Kidney epithelial cell (primary cell): ENCODE results near the gene MPRIP. TPM values are rescaled to one million over a fixed set of nuclear protein-coding genes. Genes with fewer than 3 reads are reported as not detected.

Source experiments
- DNase-seq: peaks from one replicate; pipeline ENCODE4 v3.0.0-alpha.2; 2010; ENCODE audit warnings: low read depth
- H3K27me3 ChIP-seq: 2 replicates; pipeline ENCODE4 v1.6.0; 2011; ENCODE audit warnings: low read length; ENCODE audit not compliant: control insufficient read depth, insufficient read depth
- H3K36me3 ChIP-seq: 2 replicates; pipeline ENCODE4 v1.5.1; 2011; ENCODE audit warnings: low read length; ENCODE audit not compliant: control insufficient read depth, insufficient read depth
- H3K4me3 ChIP-seq: 2 replicates; pipeline ENCODE4 v1.5.1; 2011; ENCODE audit warnings: low read depth, mild to moderate bottlenecking, control low read depth, low read length
- total RNA-seq: library from RNA; depleted of rRNA; stranded (reverse); fragments of >200 nt; gene quantifications from 2 replicates; pipeline ENCODE4 v1.2.3, GENCODE V29; 2015
- TF ChIP-seq, protein P1 (sequence below): IDR thresholded peaks from 2 replicates; pipeline ENCODE4 v1.5.1; 2011; ENCODE audit warnings: mild to moderate bottlenecking, moderate library complexity, low read length, control low read depth, inconsistent platforms; ENCODE audit not compliant: insufficient read depth, poor library complexity, severe bottlenecking

The MPRIP gene
- total RNA-seq, 1 donor from 2014 or later: 99.6 TPM

DNA sequence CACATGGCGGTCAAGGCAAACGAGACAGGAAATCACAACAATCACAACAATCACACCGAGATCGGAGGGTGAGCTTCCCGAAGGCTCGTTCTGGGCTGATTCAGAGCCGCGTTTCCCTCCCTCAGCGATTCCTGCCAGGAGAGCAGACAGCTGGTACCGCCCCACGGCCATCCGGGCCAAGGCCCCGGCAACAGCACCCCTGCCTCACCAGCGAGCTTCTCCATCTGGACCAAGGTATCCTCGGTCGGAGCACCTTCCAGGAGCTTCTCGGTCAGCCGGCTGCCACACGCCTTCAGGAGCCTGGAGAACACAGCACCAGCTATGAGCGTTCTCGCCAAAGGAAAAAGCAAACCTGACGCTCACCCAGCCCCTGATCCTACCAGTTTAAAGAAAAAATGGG is 179.1 kb downstream of the MPRIP start:
- Histone ChIP-seq H3K4me3 (no peak overlapping the region), H3K36me3 (peaks cover 5% of the 10 kb centered on the region), H3K27me3 (no peaks in the 10 kb centered on the region)
- TF ChIP-seq, protein P1, sequence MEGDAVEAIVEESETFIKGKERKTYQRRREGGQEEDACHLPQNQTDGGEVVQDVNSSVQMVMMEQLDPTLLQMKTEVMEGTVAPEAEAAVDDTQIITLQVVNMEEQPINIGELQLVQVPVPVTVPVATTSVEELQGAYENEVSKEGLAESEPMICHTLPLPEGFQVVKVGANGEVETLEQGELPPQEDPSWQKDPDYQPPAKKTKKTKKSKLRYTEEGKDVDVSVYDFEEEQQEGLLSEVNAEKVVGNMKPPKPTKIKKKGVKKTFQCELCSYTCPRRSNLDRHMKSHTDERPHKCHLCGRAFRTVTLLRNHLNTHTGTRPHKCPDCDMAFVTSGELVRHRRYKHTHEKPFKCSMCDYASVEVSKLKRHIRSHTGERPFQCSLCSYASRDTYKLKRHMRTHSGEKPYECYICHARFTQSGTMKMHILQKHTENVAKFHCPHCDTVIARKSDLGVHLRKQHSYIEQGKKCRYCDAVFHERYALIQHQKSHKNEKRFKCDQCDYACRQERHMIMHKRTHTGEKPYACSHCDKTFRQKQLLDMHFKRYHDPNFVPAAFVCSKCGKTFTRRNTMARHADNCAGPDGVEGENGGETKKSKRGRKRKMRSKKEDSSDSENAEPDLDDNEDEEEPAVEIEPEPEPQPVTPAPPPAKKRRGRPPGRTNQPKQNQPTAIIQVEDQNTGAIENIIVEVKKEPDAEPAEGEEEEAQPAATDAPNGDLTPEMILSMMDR: no peak
- no peak for DNase-seq

DNA sequence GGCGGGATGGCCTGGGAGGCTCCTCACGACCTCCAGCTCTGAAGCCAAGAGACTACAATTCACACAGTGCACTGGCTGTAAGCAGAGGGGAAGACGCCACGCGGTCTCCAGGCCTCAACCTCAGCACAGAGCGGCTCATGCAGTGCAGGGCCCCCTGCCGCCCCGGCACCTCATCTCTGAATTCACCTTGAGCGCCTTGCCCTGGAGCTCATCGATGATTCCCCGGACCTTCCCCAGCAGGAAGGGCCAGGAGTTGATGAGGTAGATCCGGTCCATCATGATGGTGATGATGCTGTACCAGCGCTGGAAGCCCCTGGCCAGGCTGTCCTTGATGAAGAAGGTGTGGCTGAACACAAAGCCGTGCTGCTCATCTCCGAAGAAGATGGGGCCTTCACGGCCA is 181.5 kb downstream of the MPRIP start:
- TF ChIP-seq, protein P1: no peak
- H3K4me3 ChIP-seq: no peak overlapping the region
- no peak for DNase-seq
- H3K36me3 ChIP-seq: peaks cover 10% of the 10 kb centered on the region
- H3K27me3 ChIP-seq: no peaks in the 10 kb centered on the region

DNA sequence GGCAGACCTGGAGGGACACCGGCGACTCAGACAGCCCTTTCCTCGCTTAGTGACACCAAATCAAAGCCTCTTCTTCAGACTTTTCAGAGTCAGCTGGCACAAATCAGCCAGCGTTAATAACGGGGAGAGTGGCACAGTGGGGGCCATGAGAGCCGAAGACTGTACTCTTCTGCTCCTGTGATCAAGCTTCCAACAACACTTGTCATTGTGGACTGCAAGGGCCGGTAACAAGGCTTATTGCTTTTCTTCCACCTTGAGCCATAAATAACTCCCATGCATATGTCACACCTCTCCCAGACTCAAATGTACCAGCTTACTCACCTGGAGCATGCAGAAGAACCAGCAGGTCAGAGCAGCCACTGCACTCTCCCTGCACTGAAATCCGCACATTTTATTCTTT is 181.9 kb downstream of the MPRIP start:
- Histone ChIP-seq H3K4me3 (no peak overlapping the region), H3K27me3 (no peaks in the 10 kb centered on the region), H3K36me3 (peaks cover 10% of the 10 kb centered on the region)
- DNase-seq: no peak
- TF ChIP-seq, protein P1: no peak

DNA sequence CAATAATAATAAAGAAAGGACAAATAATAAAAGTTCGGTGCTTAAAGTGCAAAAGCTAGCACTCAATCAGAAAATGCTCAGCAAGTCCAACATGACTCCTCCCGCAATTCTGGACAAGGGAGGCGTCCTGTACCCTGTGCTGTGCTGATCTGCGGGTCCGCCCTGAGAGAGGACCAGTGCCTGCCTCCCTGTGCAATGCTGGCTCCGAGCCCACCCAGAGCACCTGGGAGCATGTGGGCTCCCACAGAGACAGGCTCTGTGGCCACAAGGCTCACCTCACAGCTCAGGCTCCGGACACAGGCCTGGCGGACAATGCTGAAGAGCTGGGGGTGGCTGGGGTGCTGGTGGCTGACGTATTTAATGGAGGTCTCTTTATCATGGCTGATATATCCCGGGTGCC is 183.6 kb downstream of the MPRIP start:
- DNase-seq: no peak
- Histone ChIP-seq H3K4me3 (no peak overlapping the region), H3K27me3 (no peaks in the 10 kb centered on the region), H3K36me3 (peaks cover 9% of the 10 kb centered on the region)
- TF ChIP-seq, protein P1: no peak

DNA sequence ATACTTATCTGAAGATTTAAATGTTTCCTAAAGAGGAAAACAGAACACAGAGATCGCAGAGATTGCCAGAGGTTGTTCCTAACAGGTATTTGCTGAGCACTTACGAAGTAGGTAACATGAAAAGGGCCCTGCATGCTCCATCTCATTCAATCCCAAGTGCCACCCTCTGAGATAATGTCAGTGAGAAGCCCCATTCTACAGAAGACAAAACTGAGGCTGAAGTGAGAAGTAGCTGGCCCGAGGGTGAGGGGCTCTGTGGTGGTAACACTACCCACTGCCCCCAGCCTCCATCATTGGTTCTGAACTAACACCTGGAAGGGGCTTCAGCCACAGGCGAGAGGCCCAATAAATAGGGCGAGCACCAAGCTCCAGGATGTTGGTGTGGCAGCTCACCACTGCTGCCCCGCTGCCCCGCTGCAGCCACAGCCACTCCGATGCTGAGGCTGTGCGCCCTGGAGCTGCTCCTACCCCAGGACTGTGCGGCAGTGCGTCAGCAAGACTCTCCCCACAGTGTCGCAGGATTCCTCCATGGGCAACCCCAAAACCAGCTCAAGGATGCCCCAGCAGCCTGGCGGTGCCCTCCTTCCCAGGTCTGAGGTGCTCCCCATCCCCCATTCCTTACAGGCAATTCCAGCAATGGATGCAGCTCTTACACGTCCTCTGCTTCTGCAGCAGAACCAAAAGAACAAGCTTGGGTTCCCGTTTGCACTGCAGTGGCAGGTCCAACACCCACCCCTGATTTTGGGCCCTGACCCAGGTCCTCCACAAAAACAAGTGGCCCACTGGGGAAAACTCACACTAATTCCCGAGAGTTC is 184.4 kb downstream of the MPRIP start:
- Histone ChIP-seq H3K4me3 (no peak overlapping the region), H3K27me3 (no peaks in the 10 kb centered on the region), H3K36me3 (peaks cover 9% of the 10 kb centered on the region)
- TF ChIP-seq, protein P1: no peak
- DNase-seq: no peak
